KMS-11 (cell line): ENCODE results near the gene CORO6.

ENCODE experiments used
- H2AFZ ChIP-seq: fragments of 200-600 bp; sonication (generic); 2 replicates; pipeline ENCODE4 v1.6.1; 2016; ENCODE audit warnings: antibody characterized with exemption, mixed run types, low read depth
- H3K27ac ChIP-seq: fragments of 200-600 bp; sonication (generic); 2 replicates; pipeline ENCODE4 v1.6.1; 2016; ENCODE audit warnings: mild to moderate bottlenecking, mixed run types
- H3K27me3 ChIP-seq: fragments of 200-600 bp; sonication (generic); 2 replicates; pipeline ENCODE4 v1.6.1; 2017; ENCODE audit warnings: mild to moderate bottlenecking, low read depth, mixed run types, moderate library complexity; ENCODE audit not compliant: insufficient read depth
- H3K36me3 ChIP-seq: fragments of 200-600 bp; sonication (generic); 2 replicates; pipeline ENCODE4 v1.6.1; 2017; ENCODE audit warnings: mild to moderate bottlenecking, mixed run types; ENCODE audit not compliant: insufficient read depth
- H3K4me1 ChIP-seq: fragments of 200-600 bp; sonication (generic); 2 replicates; pipeline ENCODE4 v1.6.1; 2016; ENCODE audit warnings: mild to moderate bottlenecking, low read depth, mixed run types; ENCODE audit not compliant: poor library complexity, severe bottlenecking
- H3K4me2 ChIP-seq: fragments of 200-600 bp; sonication (generic); 2 replicates; pipeline ENCODE4 v1.7.0; 2016; ENCODE audit warnings: mild to moderate bottlenecking, mixed run types
- H3K4me3 ChIP-seq: fragments of 200-600 bp; sonication (generic); IDR thresholded peaks from 2 replicates; pipeline ENCODE4 v1.6.1; 2017; ENCODE audit warnings: low read depth, low read length, mixed read lengths; ENCODE audit not compliant: insufficient read depth
- H3K79me2 ChIP-seq: fragments of 200-600 bp; sonication (generic); 2 replicates; pipeline ENCODE4 v1.6.1; 2016; ENCODE audit warnings: low read depth, mixed run types; ENCODE audit not compliant: insufficient read depth
- H3K9ac ChIP-seq: fragments of 200-600 bp; sonication (generic); 2 replicates; pipeline ENCODE4 v1.6.1; 2016; ENCODE audit warnings: mild to moderate bottlenecking, mixed run types
- H4K20me1 ChIP-seq: fragments of 200-600 bp; sonication (generic); 2 replicates; pipeline ENCODE4 v1.6.1; 2016; ENCODE audit warnings: mild to moderate bottlenecking, mixed run types; ENCODE audit not compliant: insufficient read depth
- CTCF ChIP-seq: fragments of 200-600 bp; sonication (generic); conservative IDR thresholded peaks from 2 replicates; pipeline ENCODE4 v1.6.1; 2017; ENCODE audit warnings: low read depth, mild to moderate bottlenecking, antibody characterized with exemption, low read length, moderate library complexity, mixed read lengths

Gene CORO6

GRCh38 chr17:29596811-29597210 lies 25.9 kb downstream of the CORO6 start:
- Histone ChIP-seq H3K4me2 (no peak overlapping the region), H2AFZ (no peak overlapping the region), H3K4me3 (no peak overlapping the region), H3K36me3 (no peaks in the 10 kb centered on the region), H3K9ac (no peak overlapping the region), H4K20me1 (no peaks in the 10 kb centered on the region), H3K27me3 (no peaks in the 10 kb centered on the region), H3K79me2 (no peaks in the 10 kb centered on the region), H3K27ac (no peak overlapping the region), H3K4me1 (peaks cover 34% of the 10 kb centered on the region)
- no peak for TF ChIP-seq CTCF

- no peak for TF ChIP-seq CTCF
- Histone ChIP-seq H3K27me3 (no peaks in the 10 kb centered on the region), H3K27ac (no peak overlapping the region), H3K4me3 (no peak overlapping the region), H3K36me3 (no peaks in the 10 kb centered on the region), H3K4me1 (peaks cover 33% of the 10 kb centered on the region), H3K4me2 (no peak overlapping the region), H4K20me1 (no peaks in the 10 kb centered on the region), H3K79me2 (no peaks in the 10 kb centered on the region), H3K9ac (no peak overlapping the region), H2AFZ (no peak overlapping the region)
Observed at GRCh38 chr17:29595943-29596774, 26.6 kb downstream of the CORO6 start.

DNA sequence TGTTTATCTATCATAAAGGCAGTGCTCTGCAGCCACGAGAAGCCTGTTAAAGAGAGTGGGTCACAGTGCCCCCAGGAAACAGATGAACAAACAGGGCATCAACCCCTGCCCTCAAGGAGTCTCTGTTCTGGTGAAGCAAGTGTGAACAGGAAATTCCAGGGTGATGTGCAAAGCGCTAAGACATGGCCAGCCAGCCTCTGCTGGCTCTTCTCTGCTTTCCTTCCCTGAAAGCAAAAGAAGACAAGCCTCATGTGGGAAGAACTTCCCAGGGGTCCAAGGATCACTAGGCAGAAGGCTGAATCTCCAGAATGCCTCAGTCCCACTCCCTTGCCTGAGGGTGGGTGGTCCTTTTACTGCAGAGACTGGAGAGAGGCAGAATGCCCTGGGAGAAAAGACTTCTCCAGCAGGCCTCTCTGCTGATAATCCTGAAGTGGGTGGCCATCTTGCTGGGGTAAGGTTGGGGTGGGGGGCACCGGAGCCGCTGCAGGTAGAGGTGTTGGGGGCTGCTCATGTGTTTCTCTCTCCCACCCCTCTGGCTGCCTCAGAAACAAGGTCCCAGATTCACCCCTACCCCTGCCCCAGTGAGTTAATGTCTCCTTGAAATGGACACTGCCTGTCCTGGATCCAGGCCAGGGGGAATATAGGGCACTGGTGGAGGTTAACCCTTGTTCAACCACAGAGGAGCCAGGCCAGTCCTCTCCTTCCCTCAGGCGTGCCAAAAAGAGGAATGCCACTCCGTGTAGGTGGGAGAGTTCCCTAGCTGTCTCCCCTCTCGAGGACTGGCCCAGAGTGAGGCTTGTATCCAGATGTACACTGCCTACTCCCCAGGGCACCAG lies 27.4 kb downstream of the CORO6 start:
- H3K4me3 ChIP-seq: no peak overlapping the region
- H3K79me2 ChIP-seq: no peaks in the 10 kb centered on the region
- no peak overlapping the region for H3K27ac ChIP-seq

GRCh38 chr17:29594519-29595090 lies 28.1 kb downstream of the CORO6 start:
- Histone ChIP-seq H3K4me2 (peak overlapping the region; percentile 78; the same call in 1 of the 2 replicates), H4K20me1 (no peaks in the 10 kb centered on the region)

More for the DNA sequence above, 27.4 kb downstream of the CORO6 start:
- H3K9ac ChIP-seq: no peak overlapping the region
- no peak overlapping the region for H3K4me2 ChIP-seq
- H3K36me3 ChIP-seq: no peaks in the 10 kb centered on the region
- TF ChIP-seq CTCF: no peak
- H2AFZ ChIP-seq: no peak overlapping the region
- no peaks in the 10 kb centered on the region for H4K20me1 ChIP-seq
- peaks cover 25% of the 10 kb centered on the region for H3K4me1 ChIP-seq
- no peaks in the 10 kb centered on the region for H3K27me3 ChIP-seq

More at GRCh38 chr17:29594519-29595090, 28.1 kb downstream of the CORO6 start:
- Histone ChIP-seq H3K27me3 (no peaks in the 10 kb centered on the region), H3K9ac (no peak overlapping the region), H2AFZ (no peak overlapping the region), H3K79me2 (no peaks in the 10 kb centered on the region), H3K4me1 (peaks cover 27% of the 10 kb centered on the region), H3K27ac (no peak overlapping the region), H3K36me3 (no peaks in the 10 kb centered on the region), H3K4me3 (no peak overlapping the region)
- no peak for TF ChIP-seq CTCF
